H1 (cell line): ENCODE measurements around the gene POLE2. TPM values are rescaled to one million over a fixed set of nuclear protein-coding genes. Genes with fewer than 3 reads are reported as not detected.

Experiments
- ATF3 ChIP-seq: IDR thresholded peaks from 2 replicates; pipeline ENCODE4 v1.6.1; 2011; ENCODE audit warnings: low read depth, mild to moderate bottlenecking, low read length; ENCODE audit not compliant: insufficient read depth
- BACH1 ChIP-seq: IDR thresholded peaks from 2 replicates; pipeline ENCODE4 v1.6.1; 2012; ENCODE audit warnings: low read length, improper control_type of control experiment
- BCL11A ChIP-seq, 2 experiments: IDR thresholded peaks; one replicate each; pipeline ENCODE4 v1.6.1; 2011; ENCODE audit warnings: low read depth in 2 of 2, low read length in 2 of 2, mild to moderate bottlenecking in 2 of 2
- CBX8 ChIP-seq: fragments of 300-800, 300-1000 bp; sonication (generic); IDR thresholded peaks from 2 replicates; pipeline ENCODE4 v1.7.1; 2016; ENCODE audit warnings: low read depth, low read length, borderline replicate concordance
- CEBPB ChIP-seq: IDR thresholded peaks from 2 replicates; pipeline ENCODE4 v1.6.1; 2012; ENCODE audit warnings: low read depth, low read length
- CREB1 ChIP-seq: IDR thresholded peaks from 2 replicates; pipeline ENCODE4 v1.6.1; 2012; ENCODE audit warnings: inconsistent platforms
- CTCF ChIP-seq, 3 experiments: IDR thresholded peaks; 1 replicate in 2 of 3; 2 replicates in 1 of 3; pipeline versions ENCODE4 v1.5.1 to v1.6.1; 2011; ENCODE audit warnings: low read length in 3 of 3, mild to moderate bottlenecking in 3 of 3, inconsistent platforms in 2 of 3, low read depth in 1 of 3, moderate library complexity in 1 of 3; ENCODE audit not compliant: insufficient read depth in 1 of 3; ENCODE audit errors: control extremely low read depth in 1 of 3
- EP300 ChIP-seq, 2 experiments: IDR thresholded peaks; 1 replicate in 1 of 2; 2 replicates in 1 of 2; pipeline ENCODE4 v1.6.1; 2011 to 2012; ENCODE audit warnings: low read depth in 2 of 2, low read length in 2 of 2, mild to moderate bottlenecking in 2 of 2, borderline replicate concordance in 1 of 2, inconsistent platforms in 1 of 2, moderate library complexity in 1 of 2
- FOSL1 ChIP-seq: IDR thresholded peaks from 2 replicates; pipeline ENCODE4 v1.6.1; 2011; ENCODE audit warnings: mild to moderate bottlenecking, low read depth, low read length, moderate library complexity; ENCODE audit not compliant: insufficient read depth
- HDAC6 ChIP-seq: IDR thresholded peaks from one replicate; pipeline ENCODE4 v1.7.1; 2012; ENCODE audit warnings: low read depth, mild to moderate bottlenecking, inconsistent platforms, low read length, moderate library complexity
- KDM4A ChIP-seq: IDR thresholded peaks from one replicate; pipeline ENCODE4 v1.7.1; 2012; ENCODE audit warnings: low read depth, mild to moderate bottlenecking, moderate library complexity, low read length, inconsistent platforms; ENCODE audit not compliant: severe bottlenecking
- NRF1 ChIP-seq: IDR thresholded peaks from 2 replicates; pipeline ENCODE4 v1.6.1; 2011; ENCODE audit warnings: mild to moderate bottlenecking, low read depth, low read length, improper control_type of control experiment
- POLR2AphosphoS5 ChIP-seq: IDR thresholded peaks from 2 replicates; pipeline ENCODE4 v1.6.1; 2011; ENCODE audit warnings: low read depth, low read length
- POU5F1 ChIP-seq: IDR thresholded peaks from 2 replicates; pipeline ENCODE4 v1.6.1; 2011; ENCODE audit warnings: low read depth, mild to moderate bottlenecking, low read length, moderate library complexity
- RAD21 ChIP-seq, 2 experiments: IDR thresholded peaks in 1 of 2; conservative IDR thresholded peaks in 1 of 2; 2 replicates each; pipeline ENCODE4 v1.6.1; 2011; ENCODE audit warnings: low read depth in 2 of 2, low read length in 2 of 2, improper control_type of control experiment in 1 of 2, inconsistent platforms in 1 of 2, mild to moderate bottlenecking in 1 of 2, moderate library complexity in 1 of 2
- RBBP5 ChIP-seq: IDR thresholded peaks from 2 replicates; pipeline ENCODE4 v1.7.1; 2012; ENCODE audit warnings: low read depth, mild to moderate bottlenecking, inconsistent platforms, low read length, moderate library complexity, borderline replicate concordance
- RXRA ChIP-seq: IDR thresholded peaks from 2 replicates; pipeline ENCODE4 v1.6.1; 2011; ENCODE audit warnings: low read depth, mild to moderate bottlenecking, low read length, moderate library complexity; ENCODE audit not compliant: insufficient read depth
- TAF1 ChIP-seq: IDR thresholded peaks from 2 replicates; pipeline ENCODE4 v1.6.1; 2011; ENCODE audit warnings: mild to moderate bottlenecking, low read depth, low read length
- TCF12 ChIP-seq: IDR thresholded peaks from 2 replicates; pipeline ENCODE4 v1.6.1; 2011; ENCODE audit warnings: low read depth, mild to moderate bottlenecking, low read length
- TEAD4 ChIP-seq: IDR thresholded peaks from 2 replicates; pipeline ENCODE4 v1.6.1; 2012; ENCODE audit warnings: low read depth, low read length, inconsistent platforms, mixed read lengths
- polyA plus RNA-seq, 7 experiments: library from polyadenylated mRNA; depleted of rRNA in 3 of 7; stranded (reverse) in 5 of 7; unstranded in 2 of 7; fragments of >200 nt in 5 of 7; fragments of 200-250 nt in 2 of 7; gene quantifications; 1 replicate in 5 of 7; 2 replicates in 1 of 7; 4 replicates in 1 of 7; pipeline versions ENCODE4 v1.2.1 to v1.2.3, GENCODE V29; 2011 to 2013; ENCODE audit warnings: missing spikeins in 2 of 7, mixed read lengths in 2 of 7
- total RNA-seq: library from RNA; stranded (reverse); fragmentation: NEBNext Ultra II Directional; extraction: Animal tissue kit (Norgen Biotek cat#: 25700); gene quantifications from 2 replicates; pipeline ENCODE4 v1.2.1, GENCODE V29; 2021

The POLE2 gene
- total and polyA plus RNA-seq, 2 of the 8 experiments (the other 6 are each of a cell fraction or from before 2014, with no cell fraction given), result 31.2 to 41.7 TPM

- TF ChIP-seq RAD21 (IDR thresholded peaks at IDR 0.05 in 1 of 2, conservative IDR thresholded peaks at IDR 0.05 in 1 of 2; ENCODE audit: low read depth in 2 of 2, low read length in 2 of 2), result 0 out of 4 replicates have a peak, but pooled peaks of 1 of the 2 experiments have one; percentile 1
- no peak for TF ChIP-seq ATF3
- TF ChIP-seq CEBPB, result no peak
- no peak for TF ChIP-seq BCL11A (IDR thresholded peaks at IDR 0.05; ENCODE audit: low read depth in 2 of 2, low read length in 2 of 2)
- no peak for TF ChIP-seq TCF12
- TF ChIP-seq POLR2AphosphoS5, result peak; percentile 80
- no peak for TF ChIP-seq TEAD4
- TF ChIP-seq NRF1, result no peak
- TF ChIP-seq KDM4A, result peak; percentile 98
- peak; percentile 96 for TF ChIP-seq TAF1
- no peak for TF ChIP-seq BACH1
- TF ChIP-seq RBBP5, result peak; percentile 76; the same call in 1 of the 2 replicates
- no peak for TF ChIP-seq POU5F1
- no peak for TF ChIP-seq CBX8
- no peak for TF ChIP-seq RXRA
- peak in 1 of 3 experiments; percentile 7; a peak in 1 of 4 replicates for TF ChIP-seq CTCF (IDR thresholded peaks at IDR 0.05; ENCODE audit: control extremely low read depth in 1 of 3, insufficient read depth in 1 of 3, low read depth in 1 of 3, low read length in 3 of 3)
- no peak for TF ChIP-seq FOSL1
- TF ChIP-seq EP300 (IDR thresholded peaks at IDR 0.05; ENCODE audit: borderline replicate concordance in 1 of 2, low read depth in 2 of 2, low read length in 2 of 2), result no peak
- no peak for TF ChIP-seq HDAC6
- peak; percentile 62; the same call in 1 of the 2 replicates for TF ChIP-seq CREB1
Measured at GRCh38 chr14:49620182-49621113, 67.6 kb downstream of the POLE2 start, which contains the start of the genes MGAT2 and RPL36AL (continued).
